ENCODE measurements around the gene ZNF185.

Gene ZNF185

GRCh38 chrX:152943826-152944225 is 46.0 kb downstream of the ZNF185 start:
- no peak for TF ChIP-seq CTCF (IDR thresholded peaks at IDR 0.05; ENCODE audit: low read depth, low read length, missing control alignments)
- DNase-seq (ENCODE audit: low read depth) = no peak
- H3K4me3 ChIP-seq (ENCODE audit: low read depth, low read length) = no peak overlapping the region
- in situ Hi-C loops (cut with HindIII; ENCODE audit: low sequenced_read_pairs) = no loop called here

- TF ChIP-seq CTCF (IDR thresholded peaks at IDR 0.05; ENCODE audit: low read depth, low read length, missing control alignments) = no peak
- H3K4me3 ChIP-seq (ENCODE audit: low read depth, low read length) = no peak overlapping the region
- in situ Hi-C loops (cut with HindIII; ENCODE audit: low sequenced_read_pairs) = no loop called here
- DNase-seq (ENCODE audit: low read depth) = no peak
Observed at GRCh38 chrX:152945021-152945979, 47.4 kb downstream of the ZNF185 start.

DNA sequence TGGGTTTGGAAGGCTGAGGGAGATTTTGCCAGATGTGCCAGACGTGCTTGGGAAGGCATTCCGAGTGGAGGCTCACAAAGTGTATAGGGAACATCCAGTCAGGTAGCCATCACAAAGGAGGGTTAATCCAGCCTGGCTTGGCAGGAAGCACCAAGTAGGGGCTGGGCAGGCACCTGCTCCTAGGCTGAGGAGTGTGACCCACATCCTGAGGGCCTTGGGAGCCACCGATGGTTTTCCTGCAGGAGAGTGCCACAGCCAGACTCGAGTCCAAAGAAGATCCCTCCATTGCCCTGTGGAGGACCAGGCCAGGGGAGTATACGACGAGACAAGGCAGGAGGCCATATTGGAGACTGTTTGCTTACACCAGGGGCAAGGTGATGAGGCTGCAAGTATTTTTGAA is 48.8 kb downstream of the ZNF185 start:
- no peak for DNase-seq (ENCODE audit: low read depth)
- in situ Hi-C loops (cut with HindIII; ENCODE audit: low sequenced_read_pairs) = no loop called here
- no peak for TF ChIP-seq CTCF (IDR thresholded peaks at IDR 0.05; ENCODE audit: low read depth, low read length, missing control alignments)
- no peak overlapping the region for H3K4me3 ChIP-seq (ENCODE audit: low read depth, low read length)

Data from astrocyte of the cerebellum (primary cell).